WTC11 (cell line): ENCODE measurements around the gene CFAP20. TPM values are rescaled to one million over a fixed set of nuclear protein-coding genes. Genes with fewer than 3 reads are reported as not detected.
A peak's percentile ranks its signal among the peaks of the same experiment; 100 is the strongest.

ENCODE experiments used
- ATAC-seq: fragments of 200-7000 bp; cut with Tn5 transposase; 2 replicates; pipeline ENCODE4 v1.10.0; 2021; ENCODE audit warnings: mild to moderate bottlenecking, moderate library complexity
- CTCF ChIA-PET: fragments of 300-600 bp; sonication (Branson Sonifier 250); formaldehyde crosslinking; loops from one replicate; lab custom pipeline; 2021; ENCODE audit warnings: antibody characterized with exemption; lab: Charles Lee
- POLR2A ChIA-PET: fragments of 350-600 bp; sonication (Branson Sonifier 250); formaldehyde crosslinking; loops from one replicate; lab custom pipeline; 2021; ENCODE audit warnings: antibody characterized with exemption; lab: Charles Lee
- DNase-seq: peaks from one replicate; pipeline ENCODE4 v3.0.0; 2021; ENCODE audit warnings: low spot score
- H3K27ac Mint-ChIP-seq: 2 replicates; pipeline ENCODE4 v1.8.0; 2021; ENCODE audit warnings: mixed read lengths
- H3K27me3 Mint-ChIP-seq: 2 replicates; pipeline ENCODE4 v1.8.0; 2021; ENCODE audit warnings: low read depth, mild to moderate bottlenecking, moderate library complexity, mixed read lengths
- H3K36me3 Mint-ChIP-seq: 2 replicates; pipeline ENCODE4 v1.8.0; 2021; ENCODE audit warnings: mixed read lengths
- H3K4me1 Mint-ChIP-seq: 2 replicates; pipeline ENCODE4 v1.8.0; 2022; ENCODE audit warnings: mixed read lengths
- H3K4me3 Mint-ChIP-seq: 2 replicates; pipeline ENCODE4 v1.8.0; 2021; ENCODE audit warnings: mild to moderate bottlenecking, moderate library complexity, mixed read lengths
- H3K9me3 Mint-ChIP-seq: 2 replicates; pipeline ENCODE4 v1.8.0; 2021; ENCODE audit warnings: mixed read lengths
- ATF6 ChIP-seq: sonication (generic); formaldehyde crosslinking; IDR thresholded peaks from 2 replicates; pipeline ENCODE4 v1.8.1; 2023; ENCODE audit warnings: mild to moderate bottlenecking, missing genetic modification reagents
- CBFB ChIP-seq: sonication (generic); formaldehyde crosslinking; IDR thresholded peaks from 2 replicates; pipeline ENCODE4 v1.8.1; 2022; ENCODE audit warnings: mild to moderate bottlenecking, low read depth, missing genetic modification reagents
- FOXJ3 ChIP-seq: sonication (generic); formaldehyde crosslinking; IDR thresholded peaks from 2 replicates; pipeline ENCODE4 v1.9.0; 2021; ENCODE audit warnings: missing genetic modification reagents, mild to moderate bottlenecking, borderline replicate concordance
- FOXP1 ChIP-seq: sonication (generic); formaldehyde crosslinking; IDR thresholded peaks from 2 replicates; pipeline ENCODE4 v1.8.0; 2022; ENCODE audit warnings: missing genetic modification reagents, mild to moderate bottlenecking, moderate library complexity, borderline replicate concordance
- HMGA2 ChIP-seq: fragments of 250-450 bp; sonication (Bioruptor Pico); IDR thresholded peaks from 2 replicates; pipeline ENCODE4 v1.4.0; 2021; ENCODE audit warnings: mild to moderate bottlenecking, moderate library complexity
- IRF2 ChIP-seq: sonication (generic); formaldehyde crosslinking; IDR thresholded peaks from 2 replicates; pipeline ENCODE4 v1.8.0; 2022; ENCODE audit warnings: low read depth, missing genetic modification reagents, borderline replicate concordance
- KAT7 ChIP-seq: sonication (generic); formaldehyde crosslinking; IDR thresholded peaks from 2 replicates; pipeline ENCODE4 v1.8.1; 2023; ENCODE audit warnings: missing genetic modification reagents, mild to moderate bottlenecking, borderline replicate concordance
- NFE2L1 ChIP-seq: sonication (generic); formaldehyde crosslinking; IDR thresholded peaks from 2 replicates; pipeline ENCODE4 v1.8.1; 2023; ENCODE audit warnings: missing genetic modification reagents
- RELA ChIP-seq: sonication (generic); formaldehyde crosslinking; IDR thresholded peaks from 2 replicates; pipeline ENCODE4 v1.8.1; 2022; ENCODE audit warnings: missing genetic modification reagents, mild to moderate bottlenecking, borderline replicate concordance
- RORB ChIP-seq: fragments of 250-450 bp; sonication (Bioruptor Pico); IDR thresholded peaks from 2 replicates; pipeline ENCODE4 v1.9.0; 2021; ENCODE audit warnings: mild to moderate bottlenecking
- STAT6 ChIP-seq: sonication (generic); formaldehyde crosslinking; conservative IDR thresholded peaks from 2 replicates; pipeline ENCODE4 v1.8.1; 2023; ENCODE audit warnings: mild to moderate bottlenecking, low read depth, missing genetic modification reagents, moderate library complexity
- TEAD4 ChIP-seq: sonication (generic); formaldehyde crosslinking; IDR thresholded peaks from 2 replicates; pipeline ENCODE4 v1.8.0; 2022; ENCODE audit warnings: mild to moderate bottlenecking, missing genetic modification reagents
- TP53 ChIP-seq: sonication (generic); formaldehyde crosslinking; IDR thresholded peaks from 2 replicates; pipeline ENCODE4 v1.8.1; 2023; ENCODE audit warnings: mild to moderate bottlenecking, missing genetic modification reagents
- USF1 ChIP-seq: sonication (generic); formaldehyde crosslinking; IDR thresholded peaks from 2 replicates; pipeline ENCODE4 v1.8.0; 2022; ENCODE audit warnings: mild to moderate bottlenecking, missing genetic modification reagents
- ZNF138 ChIP-seq: sonication (generic); formaldehyde crosslinking; conservative IDR thresholded peaks from 2 replicates; pipeline ENCODE4 v1.8.1; 2022; ENCODE audit warnings: mild to moderate bottlenecking, moderate library complexity, missing genetic modification reagents
- ZNF416 ChIP-seq: fragments of 250-450 bp; sonication (Bioruptor Pico); IDR thresholded peaks from 2 replicates; pipeline ENCODE4 v1.9.0; 2021; ENCODE audit warnings: mild to moderate bottlenecking, inconsistent platforms
- ZSCAN18 ChIP-seq: fragments of 250-450 bp; sonication (Bioruptor Pico); IDR thresholded peaks from 2 replicates; pipeline ENCODE4 v2.1.2; 2022; ENCODE audit warnings: mild to moderate bottlenecking, moderate library complexity
- total RNA-seq: library from RNA; stranded (reverse); gene quantifications from 3 replicates; pipeline ENCODE4 v1.2.3, GENCODE V29; 2021

Gene CFAP20
- total RNA-seq, 1 experiment from 2014 or later = 41.9 TPM

DNA sequence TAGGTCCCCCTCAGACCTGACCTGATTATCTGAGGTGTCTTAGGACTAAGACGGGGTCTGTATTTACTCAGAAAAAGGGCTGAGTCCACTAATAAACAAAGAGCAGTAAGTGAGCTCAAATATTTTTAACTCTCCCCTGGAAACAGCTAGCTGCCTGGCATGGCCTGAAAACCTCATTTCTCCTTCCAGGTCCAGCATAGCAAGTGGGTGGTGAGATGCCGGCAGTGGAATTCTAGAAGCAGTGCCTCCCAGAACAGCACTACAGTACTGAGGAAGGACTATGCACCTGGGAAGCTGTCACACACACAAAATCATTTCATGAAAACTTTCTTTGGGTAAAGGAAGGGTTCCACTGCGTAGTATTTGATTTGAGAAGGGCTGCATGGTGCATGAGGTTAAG is 29.5 kb upstream of the CFAP20 start:
- TF ChIP-seq RELA (CRISPR knock-in tag) (no peak), FOXP1 (no peak)
- H3K4me3 Mint-ChIP-seq = no peak overlapping the region
- H3K27ac Mint-ChIP-seq = peak overlapping the region; percentile 88
- peaks cover 12% of the 10 kb centered on the region for H3K36me3 Mint-ChIP-seq
- peaks cover 3% of the 10 kb centered on the region; the same call in 1 of the 2 replicates for H3K4me1 Mint-ChIP-seq
- POLR2A ChIA-PET = no interaction called here
- CTCF ChIA-PET = interaction anchor here (1.0 to 1.6 kb wide), 2 partner anchors 14 to 37 kb away, joined by 3 to 4 read pairs; no protein-coding TSS in a partner anchor
- no peaks in the 10 kb centered on the region for H3K9me3 Mint-ChIP-seq
- ATAC-seq (no peak), DNase-seq (no peak)
- H3K27me3 Mint-ChIP-seq = no peaks in the 10 kb centered on the region

- ATAC-seq = peak; percentile 38
- TF ChIP-seq USF1 (CRISPR knock-in tag) (no peak), RORB (CRISPR knock-in tag) (no peak), ATF6 (no peak), ZNF138 (CRISPR knock-in tag) (no peak), ZNF416 (CRISPR knock-in tag) (no peak), TEAD4 (CRISPR knock-in tag) (no peak), ZSCAN18 (CRISPR knock-in tag) (no peak), STAT6 (no peak), HMGA2 (no peak), TP53 (CRISPR knock-in tag) (no peak)
- TF ChIP-seq, all 79 proteins: peak for 0
- DNase-seq = no peak
- peaks cover 3% of the 10 kb centered on the region; the same call in 1 of the 2 replicates for H3K4me1 Mint-ChIP-seq
- POLR2A ChIA-PET = no interaction called here
- no peaks in the 10 kb centered on the region for H3K9me3 Mint-ChIP-seq
- peak overlapping the region; percentile 88 for H3K27ac Mint-ChIP-seq
- H3K4me3 Mint-ChIP-seq = no peak overlapping the region
- H3K27me3 Mint-ChIP-seq = no peaks in the 10 kb centered on the region
- CTCF ChIA-PET = interaction anchor here (1.0 kb wide), 1 partner anchor 36 kb away, joined by 4 read pairs; no protein-coding TSS in a partner anchor
- peaks cover 5% of the 10 kb centered on the region for H3K36me3 Mint-ChIP-seq
These were observed 28.9 kb upstream of the CFAP20 start for GRCh38 chr16:58157951-58158540.

DNA sequence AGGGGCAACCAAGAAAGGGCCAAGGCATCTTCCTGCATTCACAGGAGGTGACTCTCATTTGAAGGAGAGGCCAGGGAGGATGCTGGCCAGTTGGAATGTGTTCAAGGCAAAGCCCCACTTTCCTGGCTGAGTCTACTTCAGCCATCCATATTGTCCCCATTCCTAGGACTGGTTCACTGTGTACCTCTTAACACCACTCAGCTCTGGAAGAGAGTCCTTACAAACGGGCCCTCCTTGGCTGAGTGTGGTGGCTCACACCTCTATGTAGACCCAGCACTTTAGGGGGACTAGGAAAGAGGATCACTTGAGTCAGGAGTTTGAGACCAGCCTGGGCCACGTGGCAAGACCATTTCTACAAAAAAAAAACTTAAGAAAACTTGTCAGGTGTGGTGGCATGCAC is 28.1 kb upstream of the CFAP20 start:
- TF ChIP-seq FOXJ3 (CRISPR knock-in tag) (no peak), HMGA2 (no peak), KAT7 (CRISPR knock-in tag) (no peak), NFE2L1 (CRISPR knock-in tag) (no peak), RELA (CRISPR knock-in tag) (no peak), CBFB (no peak), IRF2 (CRISPR knock-in tag) (no peak)
- H3K4me1 Mint-ChIP-seq = peaks cover 3% of the 10 kb centered on the region; the same call in 1 of the 2 replicates
- H3K36me3 Mint-ChIP-seq = no peaks in the 10 kb centered on the region
- ChIA-PET POLR2A (no interaction called here), CTCF (no interaction called here)
- DNase-seq = no peak
- H3K27me3 Mint-ChIP-seq = no peaks in the 10 kb centered on the region
- H3K27ac Mint-ChIP-seq = no peak overlapping the region
- ATAC-seq = no peak
- no peaks in the 10 kb centered on the region for H3K9me3 Mint-ChIP-seq
- no peak overlapping the region for H3K4me3 Mint-ChIP-seq
